ENCODE data around the gene ARL3.

- no peak for TF ChIP-seq CTCF (IDR thresholded peaks at IDR 0.05; ENCODE audit: insufficient read depth, low read length, poor library complexity, severe bottlenecking)
- no peak for TF ChIP-seq EZH2phosphoT487 (conservative IDR thresholded peaks at IDR 0.05; ENCODE audit: low read length)
Observed at GRCh38 chr10:102670871-102671434, 43.2 kb downstream of the ARL3 start.

All from SU-DHL-6 (cell line).